A673 (cell line): ENCODE results near the gene STYX.
"Not testable (repeated sequence)": the region's sequence is repeated elsewhere in the genome, so short reads cannot be mapped to it uniquely, and the experiment has no call there.

ENCODE experiments used
- CTCF ChIP-seq: fragments of 300-800, 200-600 bp; sonication (generic); conservative IDR thresholded peaks from 2 replicates; pipeline ENCODE4 v1.5.1; 2017; ENCODE audit warnings: low read depth, mild to moderate bottlenecking, antibody characterized with exemption, low read length, moderate library complexity, mixed read lengths
- EZH2 ChIP-seq: fragments of 200-600 bp; sonication (generic); IDR thresholded peaks from 2 replicates; pipeline ENCODE4 v1.6.1; 2017; ENCODE audit warnings: borderline replicate concordance, low read depth, mild to moderate bottlenecking, mixed read lengths, antibody characterized with exemption, low read length; ENCODE audit not compliant: poor library complexity, severe bottlenecking

GRCh38 chr14:52729035-52729434 is 931 bp upstream of the STYX start:
- TF ChIP-seq CTCF, EZH2: not testable (repeated sequence)
